IMR-90 (cell line): ENCODE results near the gene CCL23.

Experiments used
- CTCF ChIP-seq: conservative IDR thresholded peaks from 2 replicates; pipeline ENCODE4 v1.5.1; 2012; ENCODE audit warnings: mild to moderate bottlenecking, low read depth, low read length, improper control_type of control experiment
- ELK1 ChIP-seq: fragments of 150-350 bp; IDR thresholded peaks from 2 replicates; pipeline ENCODE4 v1.6.1; 2016; ENCODE audit warnings: low read depth, mild to moderate bottlenecking, low read length, moderate library complexity, borderline replicate concordance
- NFE2L2 ChIP-seq: fragments of 150-350 bp; IDR thresholded peaks from 2 replicates; pipeline ENCODE4 v1.6.1; 2016; ENCODE audit warnings: low read depth, mild to moderate bottlenecking, low read length
- POLR2A ChIP-seq: IDR thresholded peaks from 2 replicates; pipeline ENCODE4 v1.6.1; 2012; ENCODE audit warnings: mild to moderate bottlenecking, low read depth, low read length
- RFX5 ChIP-seq: IDR thresholded peaks from 2 replicates; pipeline ENCODE4 v1.8.0; 2012; ENCODE audit warnings: low read depth, mild to moderate bottlenecking, low read length, moderate library complexity

- TF ChIP-seq ELK1 (no peak), POLR2A (no peak), CTCF (no peak), NFE2L2 (no peak), RFX5 (no peak)
These were observed 31.9 kb upstream of the CCL23 start for GRCh38 chr17:36049643-36050042.
